GM08714 (cell line): ENCODE measurements around the gene RAB40A.
"Not testable (repeated sequence)": the region's sequence is repeated elsewhere in the genome, so short reads cannot be mapped to it uniquely, and the experiment has no call there.

Experiments used
- H3K4me3 ChIP-seq: fragments of 200-500 bp; sonication (Bioruptor generic); 2 replicates; pipeline ENCODE4 v1.5.1; 2014; ENCODE audit warnings: mild to moderate bottlenecking, low read length, inconsistent platforms
- ZNF274 ChIP-seq: IDR thresholded peaks from 2 replicates; pipeline ENCODE4 v1.6.1; 2012; ENCODE audit warnings: mild to moderate bottlenecking, low read depth, low read length

RAB40A gene

GRCh38 chrX:103461156-103461555, 58.1 kb downstream of the RAB40A start:
- no peak for TF ChIP-seq ZNF274
- no peak overlapping the region for H3K4me3 ChIP-seq

GRCh38 chrX:103460001-103460755, 59.1 kb downstream of the RAB40A start:
- H3K4me3 ChIP-seq: not testable (repeated sequence)

GRCh38 chrX:103453655-103454054, 65.6 kb downstream of the RAB40A start:
- TF ChIP-seq ZNF274: no peak
- no peak overlapping the region for H3K4me3 ChIP-seq
